Measurements from ENCODE around the gene CSGALNACT2. TPM values are rescaled to one million over a fixed set of nuclear protein-coding genes. Genes with fewer than 3 reads are reported as not detected.

The CSGALNACT2 gene
- total and polyA plus RNA-seq, 12 donors, result 4.6 to 12.9 (median 9.6) TPM

DNA sequence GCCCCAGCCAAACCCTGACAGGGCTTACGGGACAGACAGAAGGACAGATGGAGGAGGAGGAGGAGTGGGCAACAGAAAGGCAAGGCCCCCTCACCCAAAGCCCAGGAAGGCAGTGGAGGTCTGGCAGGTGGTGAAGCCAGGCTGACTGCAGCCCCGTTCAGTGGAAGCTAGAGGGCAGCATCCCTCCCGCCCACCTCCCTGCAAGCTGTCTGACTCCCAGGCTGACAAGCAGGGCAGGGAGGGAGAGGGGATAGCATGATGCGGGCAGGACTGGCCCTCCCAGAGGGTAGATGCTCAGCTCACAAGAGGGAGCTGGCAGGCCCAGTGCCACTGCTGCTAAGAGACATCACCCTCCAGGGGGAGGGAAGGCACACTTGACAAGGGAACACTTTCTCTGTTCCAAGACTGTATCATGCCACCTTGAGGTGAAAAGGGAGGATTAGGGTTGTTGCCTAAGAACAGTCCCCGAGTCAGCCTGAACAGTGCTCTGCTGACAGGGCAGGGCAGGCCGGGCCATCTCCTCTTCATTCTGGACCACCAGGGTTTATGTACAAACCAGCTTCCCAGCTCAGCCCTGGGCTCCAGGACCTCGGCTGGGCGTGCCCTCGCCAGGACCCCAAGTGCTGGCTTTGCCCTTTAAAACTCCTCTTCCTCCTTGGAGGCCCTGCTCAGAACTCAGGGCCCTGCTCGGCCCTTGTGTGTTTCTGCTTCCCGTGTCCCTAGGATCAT is 66.9 kb downstream of the CSGALNACT2 start:
- intact Hi-C loops (cut with DNase I), result loop anchor here in 3 of 10 donors (5.0 to 10.0 kb wide), 3 partner anchors 140 to 150 kb away; no protein-coding TSS in a partner anchor
- Histone ChIP-seq H3K36me3 (no peaks in the 10 kb centered on the region), H3K27ac (no peak overlapping the region), H3K4me1 (peaks cover 0 to 13% (median 8%) of the 10 kb centered on the region in 9 donors), H3K9me3 (no peaks in the 10 kb centered on the region), H3K4me3 (no peak overlapping the region), H3K27me3 (peaks cover 0 to 20% (median 13%) of the 10 kb centered on the region in 7 donors)
- DNase-seq, result no peak
- peak in 7 of 9 donors; percentile 62 to 77 (median 69) for TF ChIP-seq CTCF (IDR thresholded peaks at IDR 0.05)
- WGBS, 2 donors, result 63 to 65% methylated on average over 11 of the region's 11 CpGs
- ATAC-seq, result peak in 6 of 8 donors; percentile 21 to 66 (median 54)

DNA sequence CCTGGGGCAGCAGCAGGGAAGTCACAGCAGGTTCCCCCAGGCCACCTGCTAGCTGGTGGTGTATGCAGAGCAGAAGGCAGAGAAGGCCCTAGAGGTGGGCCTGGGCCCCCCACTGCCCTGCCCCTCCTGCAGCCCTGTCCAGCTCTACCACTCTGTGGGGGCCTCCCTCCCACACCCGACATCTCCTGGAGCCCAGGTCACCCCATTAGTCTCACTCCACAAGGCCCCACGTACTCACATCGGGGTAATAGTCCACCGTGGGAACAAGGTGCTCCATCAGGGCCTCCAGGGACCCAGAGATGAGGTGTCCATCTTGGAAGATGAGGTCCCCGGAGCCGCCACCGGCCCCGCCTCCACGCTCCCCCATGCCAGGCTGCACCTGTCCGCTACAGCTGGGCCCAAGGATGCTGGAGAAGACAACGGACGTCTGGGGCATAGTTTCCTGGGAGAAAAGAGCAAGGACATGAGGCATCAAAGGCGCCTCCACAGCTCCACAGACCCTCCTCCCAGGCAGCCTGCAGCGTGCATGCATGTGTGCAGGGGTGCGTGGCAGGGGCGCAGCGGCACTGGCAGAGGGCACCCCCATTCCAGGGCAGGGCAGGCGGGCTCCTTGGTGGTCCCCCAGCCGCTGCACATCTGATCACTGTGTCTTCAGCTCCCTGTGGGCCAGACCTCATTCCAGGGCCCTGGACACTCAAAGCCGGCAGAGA is 67.6 kb downstream of the CSGALNACT2 start:
- TF ChIP-seq CTCF (IDR thresholded peaks at IDR 0.05), result no peak

GRCh38 chr10:43206391-43207235 is 68.4 kb downstream of the CSGALNACT2 start:
- Histone ChIP-seq H3K27ac (no peak overlapping the region), H3K9me3 (no peaks in the 10 kb centered on the region), H3K4me3 (no peak overlapping the region), H3K4me1 (peaks cover 0 to 10% (median 8%) of the 10 kb centered on the region in 9 donors), H3K36me3 (no peaks in the 10 kb centered on the region), H3K27me3 (peaks cover 0 to 13% (median 6%) of the 10 kb centered on the region in 7 donors)
- intact Hi-C loops (cut with DNase I), result loop anchor here in 3 of 10 donors (5.0 to 10.0 kb wide), 3 partner anchors 138 to 148 kb away; no protein-coding TSS in a partner anchor
- DNase-seq, result no peak
- TF ChIP-seq CTCF (IDR thresholded peaks at IDR 0.05), result no peak
- WGBS, 2 donors, result 94 to 95% methylated on average over 13 of the region's 13 CpGs
- ATAC-seq, result no peak

More for the DNA sequence above, 67.6 kb downstream of the CSGALNACT2 start:
- ATAC-seq (no peak), DNase-seq (no peak)
- Histone ChIP-seq H3K4me3 (no peak overlapping the region), H3K36me3 (no peaks in the 10 kb centered on the region), H3K4me1 (peaks cover 0 to 13% (median 8%) of the 10 kb centered on the region in 9 donors), H3K9me3 (no peaks in the 10 kb centered on the region), H3K27ac (no peak overlapping the region), H3K27me3 (peaks cover 0 to 19% (median 10%) of the 10 kb centered on the region in 7 donors)
- intact Hi-C loops (cut with DNase I), result loop anchor here in 3 of 10 donors (5.0 to 10.0 kb wide), 3 partner anchors 139 to 149 kb away; no protein-coding TSS in a partner anchor
- WGBS, 2 donors, result 92 to 94% methylated on average over 20 of the region's 20 CpGs

Data from heart right ventricle (tissue), 16 donors.